ENCODE measurements around the gene DUSP6.

DNA sequence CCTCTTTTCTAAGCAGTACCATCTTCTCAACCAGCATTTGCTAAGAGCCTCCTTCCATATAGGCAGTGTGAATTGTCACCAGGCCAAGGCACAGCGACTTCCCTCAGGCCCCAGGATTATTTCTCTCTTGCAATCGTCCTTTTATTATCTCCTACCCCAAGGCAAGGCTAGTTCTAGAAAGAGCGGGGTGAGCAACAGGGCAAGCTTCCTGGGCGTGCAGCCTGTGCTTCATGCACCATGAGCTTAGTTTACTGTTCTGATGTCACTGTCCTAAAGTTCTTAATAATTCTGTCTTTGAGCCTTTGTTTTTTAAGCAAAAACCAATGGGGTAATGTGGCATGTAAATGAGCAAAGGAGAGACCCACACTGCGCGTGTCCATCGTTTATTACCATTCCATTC, 27.9 kb downstream of the DUSP6 start:
- TF ChIP-seq EZH2phosphoT487 (IDR thresholded peaks at IDR 0.05; ENCODE audit: insufficient read depth, low read depth) (no peak), EZH2 (IDR thresholded peaks at IDR 0.05; ENCODE audit: insufficient read depth, poor library complexity, severe bottlenecking) (no peak)
